Spleen (tissue), 13 donors: Measurements from ENCODE around the gene KISS1R. TPM values are rescaled to one million over a fixed set of nuclear protein-coding genes. Genes with fewer than 3 reads are reported as not detected.

Experiments used
- DNase-seq: peaks from one replicate; pipeline ENCODE4 v3.0.0-alpha.2; 2020
- H3K27ac ChIP-seq, 8 donors: fragments of 200-600 bp; sonication (generic) in 7 of 8; 1 replicate in 4 of 8; 2 replicates in 4 of 8; pipeline versions ENCODE4 v1.5.0 to v1.8.0; 2016 to 2021; ENCODE audit warnings: inconsistent platforms in 4 of 8, mild to moderate bottlenecking in 4 of 8, moderate library complexity in 1 of 8
- H3K27me3 ChIP-seq, 7 donors: fragments of 200-600 bp; sonication (generic) in 6 of 7; replicated peaks in 1 of 7; 1 replicate in 4 of 7; 2 replicates in 3 of 7; pipeline versions ENCODE4 v1.5.0 to v1.8.0; 2016 to 2021; ENCODE audit warnings: inconsistent platforms in 3 of 7, mild to moderate bottlenecking in 1 of 7
- H3K36me3 ChIP-seq, 6 donors: fragments of 200-600 bp; sonication (generic) in 5 of 6; 1 replicate in 4 of 6; 2 replicates in 2 of 6; pipeline versions ENCODE4 v1.5.0 to v1.8.0; 2016 to 2021; ENCODE audit warnings: inconsistent platforms in 2 of 6
- H3K4me1 ChIP-seq, 6 donors: fragments of 200-600 bp; sonication (generic) in 5 of 6; 1 replicate in 3 of 6; 2 replicates in 3 of 6; pipeline versions ENCODE4 v1.5.0 to v1.8.0; 2016 to 2021; ENCODE audit warnings: inconsistent platforms in 3 of 6
- H3K4me3 ChIP-seq, 8 donors: fragments of 200-600 bp; sonication (generic) in 7 of 8; 1 replicate in 4 of 8; 2 replicates in 4 of 8; pipeline versions ENCODE4 v1.5.0 to v1.8.0; 2016 to 2021; ENCODE audit warnings: inconsistent platforms in 4 of 8, mild to moderate bottlenecking in 4 of 8, moderate library complexity in 2 of 8
- H3K9me3 ChIP-seq, 8 donors: fragments of 200-600 bp; sonication (generic) in 7 of 8; 1 replicate in 4 of 8; 2 replicates in 4 of 8; pipeline versions ENCODE4 v1.5.0 to v1.8.0; 2016 to 2021; ENCODE audit warnings: inconsistent platforms in 4 of 8
- POLR2A ChIP-seq, 3 donors: fragments of 450-650 bp; IDR thresholded peaks; one replicate each; pipeline ENCODE4 v1.5.1; 2017; ENCODE audit warnings: antibody characterized with exemption in 3 of 3, mild to moderate bottlenecking in 1 of 3
- POLR2AphosphoS5 ChIP-seq, 3 donors: sonication (generic); formaldehyde crosslinking; IDR thresholded peaks; one replicate each; pipeline ENCODE4 v1.5.1; 2017; ENCODE audit warnings: antibody characterized with exemption in 3 of 3
- WGBS, 5 donors: extraction: QIAGEN DNeasy Blood & Tissue Kit in 3 of 5; methylation state at CpG; one replicate each; pipeline versions ENCODE4 v1.1.5 to v1.1.7; 2013 to 2018; 5-methylcytosine and 5-hydroxymethylcytosine counted together
- intact Hi-C: fragments of 100-400 bp; cut with DNase I; formaldehyde crosslinking; loops from one replicate; pipeline ENCODE4 v1.15.0; 2023; ENCODE audit warnings: low total_unique reads
- long read RNA-seq, 2 donors: transcript quantifications; one replicate each; lab custom pipeline, GENCODE V29; 2026
- polyA plus RNA-seq, 3 donors: library from polyadenylated mRNA; stranded (reverse); fragments of 200-250 nt; gene quantifications; one replicate each; pipeline ENCODE4 v1.2.1, GENCODE V29; 2013
- total RNA-seq, 7 donors: library from RNA; depleted of rRNA in 3 of 7; stranded (reverse); fragments of >200 nt in 3 of 7; fragmentation: NEBNext Ultra II Directional in 4 of 7; extraction: Animal tissue kit (Norgen Biotek cat#: 25700) in 4 of 7; gene quantifications; one replicate each; pipeline versions ENCODE4 v1.1.0 to v1.2.1, GENCODE V29; 2016 to 2021
- TF ChIP-seq, protein P1 (sequence below), 11 experiments: fragments of 200-600 bp in 7 of 11; fragments of 450-650 bp in 4 of 11; sonication (generic) in 4 of 11; IDR thresholded peaks in 8 of 11; conservative IDR thresholded peaks in 3 of 11; 1 replicate in 7 of 11; 2 replicates in 4 of 11; pipeline versions ENCODE4 v1.4.0 to v1.8.0; 2016 to 2021; ENCODE audit warnings: antibody characterized with exemption in 11 of 11, inconsistent platforms in 4 of 11, mild to moderate bottlenecking in 1 of 11
- donor health status: healthy with polysubstance abuse.
- donor health status: DM: no; HTN: no; CAD: no; lungs with moderate emphysema.
- donor health status: DM: no; HTN: no; CAD: no.
- donor health status: Bipolar disorder and iron deficiency.
- donor health status: healthy.
- donor health status: DM: no; HTN: no; CAD: no.
- donor health status: DM: yes; HTN: yes; CAD: no.

KISS1R gene
- under 1 TPM in 5 of 7 donors, not detected in 2; 0.30 to 0.50 (median 0.37) TPM for total RNA-seq
- polyA plus RNA-seq = under 1 TPM; 0.22 to 0.42 (median 0.27) TPM
- long read RNA-seq, donor 1 = 0 reads
- long read RNA-seq, donor 2, partial matches to known transcripts = 0 of 1 reads
- long read RNA-seq, donor 2, other reads (novel, unspliced or antisense) = 0 of 1 reads

DNA sequence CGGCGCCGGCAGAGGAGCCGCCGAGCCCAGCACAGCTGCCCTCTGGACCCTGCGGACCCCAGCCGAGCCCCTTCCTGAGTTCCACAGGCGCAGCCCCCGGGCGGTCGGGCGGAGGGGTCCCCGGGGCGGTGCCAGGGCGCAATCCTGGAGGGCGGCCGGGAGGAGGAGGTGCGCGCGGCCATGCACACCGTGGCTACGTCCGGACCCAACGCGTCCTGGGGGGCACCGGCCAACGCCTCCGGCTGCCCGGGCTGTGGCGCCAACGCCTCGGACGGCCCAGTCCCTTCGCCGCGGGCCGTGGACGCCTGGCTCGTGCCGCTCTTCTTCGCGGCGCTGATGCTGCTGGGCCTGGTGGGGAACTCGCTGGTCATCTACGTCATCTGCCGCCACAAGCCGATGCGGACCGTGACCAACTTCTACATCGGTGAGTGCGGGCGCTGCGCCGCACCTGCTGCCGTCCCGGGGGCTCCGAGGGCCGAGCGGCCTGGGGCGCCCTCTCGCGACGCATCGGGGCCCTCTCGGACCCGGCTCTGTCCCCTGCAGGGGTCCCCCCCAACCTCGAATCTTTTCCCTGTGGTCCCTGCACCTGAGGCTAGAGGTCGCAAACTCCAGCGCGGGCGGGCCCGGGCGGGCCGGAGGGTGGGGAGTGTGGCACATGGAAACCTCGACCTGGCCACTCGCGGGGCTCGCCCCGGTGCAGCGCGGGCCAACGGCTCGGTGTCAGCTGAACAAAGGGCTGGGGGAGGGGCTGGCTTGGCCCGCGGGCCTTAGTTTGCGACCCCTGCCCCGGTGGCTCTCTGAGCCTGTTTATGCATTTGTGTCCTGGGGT, at the start of gene KISS1R:
Gene KISS1R (plus strand): TSS at position 11 of the 829 bp plus-strand sequence. CDS start 170 bp downstream, at position 181.
- Histone ChIP-seq H3K9me3 (no peaks in the 10 kb centered on the region), H3K36me3 (no peaks in the 10 kb centered on the region), H3K4me3 (peak within 1 kb of the TSS; percentile 1 to 77 (median 38)), H3K27me3 (peaks cover 7 to 57% (median 44%) of the 10 kb centered on the region in 7 donors), H3K4me1 (peaks cover 28 to 85% (median 65%) of the 10 kb centered on the region in 6 donors), H3K27ac (peak within 1 kb of the TSS in 3 of 8 donors; percentile 21 to 47 (median 40))
- peak; percentile 92 for DNase-seq
- 0 to 1% (median 1%) methylated on average over 14 to 87 of the region's 87 CpGs for WGBS, 5 donors
- TF ChIP-seq, protein P1, sequence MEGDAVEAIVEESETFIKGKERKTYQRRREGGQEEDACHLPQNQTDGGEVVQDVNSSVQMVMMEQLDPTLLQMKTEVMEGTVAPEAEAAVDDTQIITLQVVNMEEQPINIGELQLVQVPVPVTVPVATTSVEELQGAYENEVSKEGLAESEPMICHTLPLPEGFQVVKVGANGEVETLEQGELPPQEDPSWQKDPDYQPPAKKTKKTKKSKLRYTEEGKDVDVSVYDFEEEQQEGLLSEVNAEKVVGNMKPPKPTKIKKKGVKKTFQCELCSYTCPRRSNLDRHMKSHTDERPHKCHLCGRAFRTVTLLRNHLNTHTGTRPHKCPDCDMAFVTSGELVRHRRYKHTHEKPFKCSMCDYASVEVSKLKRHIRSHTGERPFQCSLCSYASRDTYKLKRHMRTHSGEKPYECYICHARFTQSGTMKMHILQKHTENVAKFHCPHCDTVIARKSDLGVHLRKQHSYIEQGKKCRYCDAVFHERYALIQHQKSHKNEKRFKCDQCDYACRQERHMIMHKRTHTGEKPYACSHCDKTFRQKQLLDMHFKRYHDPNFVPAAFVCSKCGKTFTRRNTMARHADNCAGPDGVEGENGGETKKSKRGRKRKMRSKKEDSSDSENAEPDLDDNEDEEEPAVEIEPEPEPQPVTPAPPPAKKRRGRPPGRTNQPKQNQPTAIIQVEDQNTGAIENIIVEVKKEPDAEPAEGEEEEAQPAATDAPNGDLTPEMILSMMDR (IDR thresholded peaks at IDR 0.05 in 8 of 11, conservative IDR thresholded peaks at IDR 0.05 in 3 of 11) = peak; percentile 32 to 75 (median 66)
- peak; percentile 33 to 78 (median 42) for TF ChIP-seq POLR2AphosphoS5 (IDR thresholded peaks at IDR 0.05)
- no peak for TF ChIP-seq POLR2A (IDR thresholded peaks at IDR 0.05)
- intact Hi-C loops = no loop called here

DNA sequence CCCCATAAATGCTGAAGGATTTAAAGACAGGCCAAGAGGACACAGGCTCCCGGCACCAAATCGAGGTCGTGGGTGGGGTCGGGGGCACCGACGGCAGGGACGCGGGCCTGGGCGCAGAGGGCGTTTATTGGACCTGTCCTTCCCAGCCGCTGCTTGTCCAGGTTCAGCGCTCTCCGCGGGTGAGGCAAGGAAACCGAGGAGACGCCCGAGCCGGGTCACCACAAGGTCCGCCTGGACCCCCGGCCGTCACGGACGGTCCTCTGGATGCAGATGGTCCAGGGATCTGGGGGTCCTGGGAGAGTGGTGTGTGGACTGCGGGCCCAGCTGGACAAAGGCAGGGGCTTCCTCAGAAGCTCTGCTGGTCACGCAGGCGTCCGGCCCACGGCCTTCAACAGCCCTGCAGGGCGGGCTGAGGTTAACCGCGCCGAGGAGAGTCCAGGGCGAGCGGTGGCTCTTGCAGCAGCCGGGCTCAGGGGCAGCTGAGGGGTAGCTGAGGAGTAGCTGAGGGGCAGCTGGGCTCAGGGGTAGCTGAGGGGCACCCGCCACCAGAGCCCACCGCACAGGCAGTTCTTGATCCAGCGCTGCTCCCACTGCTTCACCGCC, 49.2 kb upstream of the KISS1R start:
- H3K4me1 ChIP-seq = peaks cover 12 to 25% (median 24%) of the 10 kb centered on the region in 6 donors
- no peaks in the 10 kb centered on the region for H3K9me3 ChIP-seq
- TF ChIP-seq POLR2AphosphoS5 (IDR thresholded peaks at IDR 0.05) = peak in 1 of 3 donors; percentile 49
- TF ChIP-seq, protein P1 (IDR thresholded peaks at IDR 0.05 in 8 of 11, conservative IDR thresholded peaks at IDR 0.05 in 3 of 11) = no peak
- no peak overlapping the region for H3K27ac ChIP-seq
- H3K27me3 ChIP-seq = peaks cover 0 to 8% (median 2%) of the 10 kb centered on the region in 7 donors
- no peak for DNase-seq
- H3K4me3 ChIP-seq = no peak overlapping the region
- intact Hi-C loops = loop anchor here (10.0 kb wide), 1 partner anchor 117 kb away; the partner anchor contains the start of gene WDR18
- WGBS, 5 donors = 90 to 97% (median 93%) methylated on average over 7 to 39 of the region's 39 CpGs
- peaks cover 0 to 57% (median 33%) of the 10 kb centered on the region in 6 donors for H3K36me3 ChIP-seq

DNA sequence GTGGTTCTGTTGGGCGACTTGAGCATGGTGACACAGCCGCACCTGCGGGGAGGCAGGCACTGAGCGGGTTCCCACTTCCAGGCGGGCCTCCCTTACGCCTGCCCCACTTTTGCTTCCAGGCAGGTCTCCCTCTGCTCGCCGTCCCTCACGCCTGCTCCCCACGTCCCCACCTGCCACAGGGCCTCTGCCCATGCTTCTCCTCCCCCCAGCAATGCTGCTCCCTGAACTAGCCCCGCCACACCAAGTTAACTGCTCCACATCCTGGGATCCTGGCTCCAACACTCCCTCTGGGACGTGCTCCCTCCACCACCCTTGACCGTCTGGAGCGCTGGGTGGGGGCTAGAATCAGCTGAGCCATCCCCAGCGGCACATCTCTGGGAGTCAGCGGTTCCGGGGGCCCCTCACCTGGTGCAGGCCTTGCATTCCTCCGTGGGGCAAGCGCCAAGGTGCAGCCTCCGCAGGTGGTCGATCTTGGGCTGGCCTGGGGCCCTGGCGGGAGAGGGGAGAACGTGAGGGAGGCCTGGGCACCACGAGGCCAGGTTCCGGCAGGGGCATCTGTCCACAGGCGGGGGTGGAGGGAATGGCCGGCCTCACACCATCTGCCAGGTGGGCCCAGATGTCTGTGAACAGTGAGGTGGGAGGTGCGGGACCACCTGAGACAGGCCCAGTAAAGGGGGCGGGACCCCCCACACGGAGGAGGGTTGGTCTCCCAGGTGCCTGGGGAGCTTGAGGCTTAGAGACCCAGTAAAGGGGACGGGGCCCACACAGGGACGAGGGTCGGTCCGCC, 48.5 kb upstream of the KISS1R start:
- peaks cover 0 to 62% (median 36%) of the 10 kb centered on the region in 6 donors for H3K36me3 ChIP-seq
- no peaks in the 10 kb centered on the region for H3K9me3 ChIP-seq
- peak overlapping the region in 2 of 8 donors; percentile 31 to 35 for H3K27ac ChIP-seq
- 93 to 97% (median 96%) methylated on average over 28 to 34 of the region's 34 CpGs for WGBS, 5 donors
- H3K4me1 ChIP-seq = peaks cover 5 to 23% (median 18%) of the 10 kb centered on the region in 6 donors
- no peak for DNase-seq
- H3K4me3 ChIP-seq = no peak overlapping the region
- H3K27me3 ChIP-seq = peaks cover 0 to under 1% (median 0%) of the 10 kb centered on the region in 7 donors
- intact Hi-C loops = loop anchor here (10.0 kb wide), 1 partner anchor 116 kb away; the partner anchor contains the start of gene WDR18
- TF ChIP-seq, protein P1 (IDR thresholded peaks at IDR 0.05 in 8 of 11, conservative IDR thresholded peaks at IDR 0.05 in 3 of 11) = no peak
- peak in 2 of 3 donors; percentile 21 to 70 for TF ChIP-seq POLR2AphosphoS5 (IDR thresholded peaks at IDR 0.05)
